WERI-Rb-1 (cell line): ENCODE data around the gene SRCIN1.
"Not testable (repeated sequence)": the region's sequence is repeated elsewhere in the genome, so short reads cannot be mapped to it uniquely, and the experiment has no call there.

ENCODE experiments used
- DNase-seq: peaks from one replicate; pipeline ENCODE4 v3.0.0-alpha.2; 2020
- H3K27ac ChIP-seq: fragments of 250-450 bp; sonication (Bioruptor Pico); 2 replicates; pipeline ENCODE4 v1.5.1; 2020; ENCODE audit warnings: mild to moderate bottlenecking, moderate library complexity
- H3K27me3 ChIP-seq: fragments of 250-450 bp; sonication (Bioruptor Pico); 2 replicates; pipeline ENCODE4 v1.5.1; 2021; ENCODE audit warnings: mild to moderate bottlenecking, low read depth, moderate library complexity; ENCODE audit not compliant: insufficient read depth, severe bottlenecking
- H3K36me3 ChIP-seq: fragments of 250-450 bp; sonication (Bioruptor Pico); 2 replicates; pipeline ENCODE4 v1.5.1; 2020; ENCODE audit warnings: mild to moderate bottlenecking, moderate library complexity
- H3K4me3 ChIP-seq: 2 replicates; pipeline ENCODE4 v1.5.1; 2011; ENCODE audit warnings: low read depth, mild to moderate bottlenecking, control low read depth, low read length
- H3K9me3 ChIP-seq: fragments of 250-450 bp; sonication (Bioruptor Pico); 2 replicates; pipeline ENCODE4 v1.5.1; 2021; ENCODE audit warnings: mild to moderate bottlenecking, moderate library complexity; ENCODE audit not compliant: severe bottlenecking
- TF ChIP-seq, protein P1 (sequence below): IDR thresholded peaks from 2 replicates; pipeline ENCODE4 v1.5.1; 2011; ENCODE audit warnings: low read depth, mild to moderate bottlenecking, control low read depth, inconsistent platforms, low read length

The SRCIN1 gene

GRCh38 chr17:38625482-38625881 lies 19.7 kb upstream of the SRCIN1 start:
- H3K4me3 ChIP-seq, result no peak overlapping the region
- H3K27me3 ChIP-seq, result no peaks in the 10 kb centered on the region
- TF ChIP-seq, protein P1, sequence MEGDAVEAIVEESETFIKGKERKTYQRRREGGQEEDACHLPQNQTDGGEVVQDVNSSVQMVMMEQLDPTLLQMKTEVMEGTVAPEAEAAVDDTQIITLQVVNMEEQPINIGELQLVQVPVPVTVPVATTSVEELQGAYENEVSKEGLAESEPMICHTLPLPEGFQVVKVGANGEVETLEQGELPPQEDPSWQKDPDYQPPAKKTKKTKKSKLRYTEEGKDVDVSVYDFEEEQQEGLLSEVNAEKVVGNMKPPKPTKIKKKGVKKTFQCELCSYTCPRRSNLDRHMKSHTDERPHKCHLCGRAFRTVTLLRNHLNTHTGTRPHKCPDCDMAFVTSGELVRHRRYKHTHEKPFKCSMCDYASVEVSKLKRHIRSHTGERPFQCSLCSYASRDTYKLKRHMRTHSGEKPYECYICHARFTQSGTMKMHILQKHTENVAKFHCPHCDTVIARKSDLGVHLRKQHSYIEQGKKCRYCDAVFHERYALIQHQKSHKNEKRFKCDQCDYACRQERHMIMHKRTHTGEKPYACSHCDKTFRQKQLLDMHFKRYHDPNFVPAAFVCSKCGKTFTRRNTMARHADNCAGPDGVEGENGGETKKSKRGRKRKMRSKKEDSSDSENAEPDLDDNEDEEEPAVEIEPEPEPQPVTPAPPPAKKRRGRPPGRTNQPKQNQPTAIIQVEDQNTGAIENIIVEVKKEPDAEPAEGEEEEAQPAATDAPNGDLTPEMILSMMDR, result no peak
- H3K9me3 ChIP-seq, result peaks cover 4% of the 10 kb centered on the region
- no peaks in the 10 kb centered on the region for H3K36me3 ChIP-seq
- H3K27ac ChIP-seq, result no peak overlapping the region
- no peak for DNase-seq

GRCh38 chr17:38624782-38625355 lies 19.1 kb upstream of the SRCIN1 start:
- not testable (repeated sequence) for H3K4me3 ChIP-seq, DNase-seq, H3K36me3 ChIP-seq, H3K27me3 ChIP-seq, H3K9me3 ChIP-seq, H3K27ac ChIP-seq

DNA sequence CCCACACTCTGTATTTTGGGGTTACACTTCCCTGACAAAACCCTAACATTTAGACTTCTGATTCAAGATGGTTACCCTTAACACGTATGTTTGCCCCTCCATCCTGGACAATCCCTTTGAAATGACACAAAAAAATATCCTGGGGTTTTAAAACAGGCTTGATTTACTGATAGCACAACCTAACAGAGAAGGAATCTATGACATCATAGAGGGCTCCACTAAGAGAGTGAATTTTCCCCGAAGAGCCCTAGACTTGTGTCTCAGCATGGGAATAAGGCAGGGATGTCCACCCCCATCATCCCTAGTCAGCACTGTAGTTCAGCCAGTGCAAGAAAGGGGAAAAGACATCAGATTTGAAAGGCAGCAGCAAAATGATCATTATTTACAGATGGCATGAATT lies 15.8 kb upstream of the SRCIN1 start:
- Histone ChIP-seq H3K4me3 (no peak overlapping the region), H3K27me3 (no peaks in the 10 kb centered on the region), H3K9me3 (no peaks in the 10 kb centered on the region), H3K36me3 (no peaks in the 10 kb centered on the region), H3K27ac (no peak overlapping the region)
- no peak for DNase-seq
- TF ChIP-seq, protein P1, result no peak

DNA sequence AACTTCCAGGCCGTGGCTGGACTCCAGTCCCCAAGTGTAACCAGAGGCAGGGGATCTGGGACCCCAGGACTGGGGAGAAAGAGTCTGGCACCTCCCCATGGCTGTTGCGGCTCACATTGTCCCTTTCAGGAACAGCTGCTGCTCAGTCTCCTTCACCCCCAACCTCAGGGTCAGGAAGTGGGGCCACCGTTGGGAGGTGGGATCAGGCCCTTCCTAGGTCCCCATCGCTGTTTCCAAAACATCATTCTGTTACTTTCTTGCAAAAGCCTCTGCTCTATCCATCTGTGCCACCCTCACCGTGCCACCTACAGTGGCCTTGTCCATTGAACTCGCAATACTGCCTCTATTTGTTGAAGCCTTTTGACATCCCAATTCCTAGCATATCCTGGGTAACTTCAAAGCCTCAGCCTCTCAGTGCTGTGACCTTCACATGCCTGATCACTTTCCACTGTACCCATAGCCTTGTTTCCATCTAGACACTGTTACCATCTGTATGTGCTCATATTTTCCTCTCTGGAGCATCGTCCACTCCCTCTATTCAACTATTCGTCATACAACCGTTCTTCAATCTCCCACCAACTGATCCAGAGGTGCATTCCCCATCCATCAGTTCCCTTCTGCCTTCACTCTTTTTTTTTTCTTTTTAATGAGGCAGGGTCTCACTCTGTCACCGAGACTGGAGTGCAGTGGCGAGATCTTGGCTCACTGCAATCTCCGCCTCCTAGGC lies 15.0 kb upstream of the SRCIN1 start:
- Histone ChIP-seq H3K27ac (no peak overlapping the region), H3K4me3 (no peak overlapping the region), H3K27me3 (no peaks in the 10 kb centered on the region), H3K9me3 (no peaks in the 10 kb centered on the region), H3K36me3 (no peaks in the 10 kb centered on the region)
- no peak for DNase-seq
- TF ChIP-seq, protein P1, result no peak

GRCh38 chr17:38619937-38620550 lies 14.3 kb upstream of the SRCIN1 start:
- H3K27ac ChIP-seq, result no peak overlapping the region

DNA sequence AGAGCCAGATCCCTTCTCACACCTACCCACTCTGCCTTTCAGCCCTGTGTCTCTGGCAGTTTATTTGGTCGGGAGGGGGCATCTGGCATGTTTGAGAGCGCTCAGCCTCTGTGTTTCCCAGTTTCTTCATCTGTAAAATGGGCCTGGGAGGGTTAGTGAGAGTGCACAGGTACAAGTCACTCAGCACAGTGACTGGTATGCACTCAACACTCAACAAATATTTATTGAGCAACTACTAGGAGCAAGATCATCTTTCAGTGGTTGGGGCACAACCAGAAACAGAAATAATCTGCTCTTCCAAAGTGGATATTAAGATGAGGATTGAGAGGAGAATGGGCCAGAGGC lies 13.7 kb upstream of the SRCIN1 start:
- TF ChIP-seq, protein P1, result no peak
- Histone ChIP-seq H3K9me3 (no peaks in the 10 kb centered on the region), H3K36me3 (no peaks in the 10 kb centered on the region), H3K27me3 (no peaks in the 10 kb centered on the region), H3K27ac (no peak overlapping the region), H3K4me3 (no peak overlapping the region)
- no peak for DNase-seq

More at GRCh38 chr17:38619937-38620550, 14.3 kb upstream of the SRCIN1 start:
- Histone ChIP-seq H3K36me3 (no peaks in the 10 kb centered on the region), H3K27me3 (no peaks in the 10 kb centered on the region), H3K9me3 (no peaks in the 10 kb centered on the region), H3K4me3 (no peak overlapping the region)
- no peak for DNase-seq
- TF ChIP-seq, protein P1, result no peak
